Measurements from ENCODE around the gene LCN1.

The LCN1 gene

DNA sequence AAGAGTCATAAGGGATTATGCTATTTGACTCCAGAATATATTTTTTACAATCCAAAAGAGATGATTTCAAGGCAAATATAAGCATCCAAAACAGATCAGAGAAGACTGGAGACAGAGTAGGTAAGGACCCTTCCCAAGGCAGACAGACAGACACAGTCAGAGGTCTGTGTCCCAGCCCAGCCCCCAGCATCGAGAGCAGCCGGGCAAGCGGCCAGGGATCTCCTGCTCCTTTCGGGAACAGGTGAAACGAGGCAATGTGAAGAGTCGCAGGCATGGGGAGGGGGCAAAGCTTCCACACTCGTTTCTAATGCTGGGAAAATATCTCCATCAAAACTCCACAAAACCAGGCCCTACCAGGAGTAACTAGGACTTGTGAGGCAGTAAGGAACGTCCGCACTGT, 46.1 kb downstream of the LCN1 start:
- DNase-seq (ENCODE audit: low spot score), result no peak

DNA sequence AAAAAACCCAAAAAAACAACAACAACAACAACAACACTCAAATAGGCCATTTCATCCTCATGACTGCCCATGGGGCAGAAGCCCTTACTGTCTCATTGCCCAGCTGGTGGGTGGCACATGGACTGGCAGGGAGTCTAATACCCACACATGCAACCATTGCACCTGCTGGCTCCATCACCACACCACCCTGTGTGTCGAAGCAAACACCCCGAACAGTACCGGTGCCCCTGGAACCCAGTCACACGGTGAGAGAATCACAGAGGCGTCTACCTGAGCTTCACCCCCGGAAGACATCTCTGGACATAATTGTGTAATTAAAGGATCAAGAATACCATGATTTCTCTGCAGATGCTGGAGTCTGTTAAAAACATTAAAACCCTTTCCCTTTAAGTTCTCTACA, 46.8 kb downstream of the LCN1 start:
- no peak for DNase-seq (ENCODE audit: low spot score)

DNA sequence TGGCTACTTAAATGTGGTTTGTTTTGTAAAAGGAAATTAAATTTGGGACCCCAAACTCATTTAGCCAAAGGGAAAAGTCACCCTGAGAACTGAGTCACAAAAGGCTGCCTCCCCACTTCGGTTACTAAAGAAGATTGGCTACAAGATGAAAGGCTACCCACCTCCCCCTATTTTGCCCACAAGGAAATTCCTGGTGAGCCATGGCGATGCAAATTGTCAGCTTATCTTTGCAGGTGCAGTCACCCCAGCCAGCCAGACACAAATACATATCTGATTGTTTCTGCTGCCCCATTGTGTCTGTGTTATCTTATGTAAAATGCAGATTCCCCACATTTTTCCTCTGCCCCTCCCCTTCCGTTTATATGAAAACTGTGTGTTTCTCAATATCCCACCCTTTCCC, 49.2 kb downstream of the LCN1 start:
- no peak for DNase-seq (ENCODE audit: low spot score)

DNA sequence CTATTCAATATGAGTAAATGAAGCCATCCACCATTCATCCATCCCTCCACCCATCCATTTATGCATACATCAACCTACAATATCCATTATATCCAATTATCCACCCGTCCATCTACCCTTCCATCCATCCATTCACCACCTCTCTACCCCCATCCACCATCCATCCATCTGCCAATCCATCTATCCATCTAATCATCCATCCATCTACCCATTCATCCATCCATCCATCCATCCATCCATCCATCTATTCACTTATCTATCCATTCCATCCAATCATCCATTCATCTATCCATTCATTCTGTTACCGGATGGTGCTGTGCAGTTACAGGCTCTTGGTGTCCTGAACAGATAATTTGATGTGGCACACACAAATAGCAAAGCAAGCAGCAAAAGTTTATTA, 51.0 kb downstream of the LCN1 start:
- no peak for DNase-seq (ENCODE audit: low spot score)

DNA sequence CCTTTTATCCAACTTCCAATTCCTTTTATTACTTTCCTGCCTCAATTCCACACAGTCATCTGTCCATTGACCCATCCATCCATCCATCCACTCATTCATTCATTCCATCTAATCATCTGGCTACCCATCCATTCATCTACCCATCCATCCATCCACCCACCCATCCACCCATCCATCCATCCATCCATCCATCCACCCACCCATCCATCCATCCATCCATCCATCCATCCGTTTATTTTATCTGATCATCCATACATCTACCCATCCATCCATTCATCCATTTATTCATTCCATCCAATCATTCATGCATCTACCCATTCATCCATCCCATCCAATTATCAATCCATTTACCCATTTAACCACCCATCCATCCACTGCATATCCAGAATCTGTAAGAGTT, 51.9 kb downstream of the LCN1 start:
- no peak for DNase-seq (ENCODE audit: low spot score)

DNA sequence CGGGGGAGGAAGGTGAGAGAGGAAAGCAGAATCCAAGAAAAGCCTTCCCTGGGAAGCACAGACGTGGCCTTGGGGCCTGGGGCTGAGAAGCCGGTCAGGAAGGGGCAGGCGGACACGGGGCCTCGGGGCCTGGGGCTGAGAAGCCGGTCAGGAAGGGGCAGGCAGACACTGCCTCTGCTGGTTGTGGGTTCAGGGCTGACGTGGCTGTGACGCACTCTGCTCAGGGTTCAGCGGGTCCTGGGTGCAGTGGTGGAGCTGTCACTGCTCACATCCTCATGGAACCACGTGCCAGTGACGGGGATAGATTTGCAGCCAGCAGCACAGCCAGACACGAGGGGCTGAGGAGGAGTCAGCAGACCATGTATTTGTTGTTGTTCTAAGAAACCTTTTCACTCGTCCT, 53.1 kb downstream of the LCN1 start:
- no peak for DNase-seq (ENCODE audit: low spot score)

DNA sequence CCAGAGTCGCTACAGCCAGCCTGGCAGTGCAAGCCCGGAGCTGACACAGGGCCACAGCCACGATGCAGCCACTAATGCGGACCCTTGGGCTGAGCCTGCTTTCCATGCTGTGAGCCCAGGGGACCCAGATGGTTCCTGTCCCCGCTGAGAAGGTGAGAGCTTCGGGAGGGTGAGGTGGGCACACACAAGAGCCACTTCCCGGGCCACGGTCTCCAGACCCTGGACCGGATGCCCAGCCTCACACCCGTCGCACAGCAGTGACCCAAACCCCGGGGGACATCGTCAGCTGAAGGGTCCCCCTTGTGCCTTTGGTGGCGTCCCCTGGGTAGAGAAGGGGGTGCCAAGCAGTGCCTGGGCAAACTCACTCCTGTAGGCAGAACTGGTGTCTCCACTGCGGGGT, 53.7 kb downstream of the LCN1 start:
- no peak for DNase-seq (ENCODE audit: low spot score)

Data from HuH-7 (cell line).